Measurements from ENCODE around the gene TUBA8. TPM values are rescaled to one million over a fixed set of nuclear protein-coding genes. Genes with fewer than 3 reads are reported as not detected.
"Not testable (repeated sequence)": the region's sequence is repeated elsewhere in the genome, so short reads cannot be mapped to it uniquely, and the experiment has no call there.

TUBA8 gene
- total RNA-seq, 1 donor from 2014 or later: 2.3 TPM

GRCh38 chr22:18123476-18124025, 12.9 kb downstream of the TUBA8 start:
- intact Hi-C loops (cut with micrococcal nuclease): not testable (repeated sequence)

- intact Hi-C loops (cut with micrococcal nuclease): no loop called here
These were observed 16.0 kb downstream of the TUBA8 start for GRCh38 chr22:18126606-18127005.

- intact Hi-C loops (cut with micrococcal nuclease): no loop called here
These were observed 19.4 kb downstream of the TUBA8 start for GRCh38 chr22:18130018-18130417.

- intact Hi-C loops (cut with micrococcal nuclease): no loop called here
These were observed 20.3 kb downstream of the TUBA8 start for GRCh38 chr22:18130699-18131429.

GRCh38 chr22:18133452-18133851, 22.8 kb downstream of the TUBA8 start:
- intact Hi-C loops (cut with micrococcal nuclease): no loop called here

- intact Hi-C loops (cut with micrococcal nuclease): no loop called here
These were observed 26.1 kb downstream of the TUBA8 start for GRCh38 chr22:18136563-18137320.

GRCh38 chr22:18141004-18141403, 30.4 kb downstream of the TUBA8 start:
- intact Hi-C loops (cut with micrococcal nuclease): not testable (repeated sequence)

GRCh38 chr22:18144105-18144504, 33.5 kb downstream of the TUBA8 start:
- intact Hi-C loops (cut with micrococcal nuclease): no loop called here

GRCh38 chr22:18145676-18146388, 35.2 kb downstream of the TUBA8 start:
- intact Hi-C loops (cut with micrococcal nuclease): no loop called here

- intact Hi-C loops (cut with micrococcal nuclease): no loop called here
These were observed 35.8 kb downstream of the TUBA8 start for GRCh38 chr22:18146389-18146753.

- intact Hi-C loops (cut with micrococcal nuclease): no loop called here
These were observed 37.2 kb downstream of the TUBA8 start for GRCh38 chr22:18147791-18148190.

GRCh38 chr22:18148293-18148965, 37.8 kb downstream of the TUBA8 start:
- intact Hi-C loops (cut with micrococcal nuclease): no loop called here

GRCh38 chr22:18152519-18152918, 41.9 kb downstream of the TUBA8 start:
- intact Hi-C loops (cut with micrococcal nuclease): no loop called here

- intact Hi-C loops (cut with micrococcal nuclease): no loop called here
These were observed 44.3 kb downstream of the TUBA8 start for GRCh38 chr22:18154821-18155390.

- intact Hi-C loops (cut with micrococcal nuclease): not testable (repeated sequence)
These were observed 44.9 kb downstream of the TUBA8 start for GRCh38 chr22:18155546-18155945.

- intact Hi-C loops (cut with micrococcal nuclease): no loop called here
These were observed 46.5 kb downstream of the TUBA8 start for GRCh38 chr22:18156878-18157713.

GRCh38 chr22:18157714-18158028, 47.1 kb downstream of the TUBA8 start:
- intact Hi-C loops (cut with micrococcal nuclease): no loop called here

- intact Hi-C loops (cut with micrococcal nuclease): not testable (repeated sequence)
These were observed 50.0 kb downstream of the TUBA8 start for GRCh38 chr22:18160641-18161040.

- intact Hi-C loops (cut with micrococcal nuclease): not testable (repeated sequence)
These were observed 53.2 kb downstream of the TUBA8 start for GRCh38 chr22:18163843-18164242.

- intact Hi-C loops (cut with micrococcal nuclease): not testable (repeated sequence)
These were observed 54.0 kb downstream of the TUBA8 start for GRCh38 chr22:18164584-18164983.
